GDM1 (cell line): ENCODE data around the gene IL23A.
A peak's percentile ranks its signal among the peaks of the same experiment; 100 is the strongest.
"Not testable (repeated sequence)": the region's sequence is repeated elsewhere in the genome, so short reads cannot be mapped to it uniquely, and the experiment has no call there.

Experiments used
- DNase-seq: peaks from one replicate; lab custom pipeline; 2025; lab: John Stamatoyannopoulos, UW

Gene IL23A

GRCh38 chr12:56338308-56339157, at the start of gene IL23A:
TSS of gene IL23A (plus strand) at chr12:56338884. CDS start at chr12:56339045, 161 bp downstream.
- DNase-seq: no peak

- no peak for DNase-seq
These were observed 44.9 kb upstream of the IL23A start for GRCh38 chr12:56293795-56294194.

- no peak for DNase-seq
These were observed 42.4 kb upstream of the IL23A start for GRCh38 chr12:56296295-56296694.

- DNase-seq: no peak
These were observed 41.3 kb upstream of the IL23A start for GRCh38 chr12:56297400-56297799.

GRCh38 chr12:56298828-56299227, 39.9 kb upstream of the IL23A start:
- no peak for DNase-seq

GRCh38 chr12:56299308-56299852, 39.3 kb upstream of the IL23A start:
- no peak for DNase-seq

GRCh38 chr12:56299853-56300643, 38.6 kb upstream of the IL23A start, which contains the start of gene CS:
TSS of gene CS (minus strand) at chr12:56300330. CDS start at chr12:56300201, 129 bp downstream.
- peak; percentile 95 for DNase-seq

GRCh38 chr12:56300644-56301464, 37.8 kb upstream of the IL23A start:
- no peak for DNase-seq

- DNase-seq: no peak
These were observed 34.4 kb upstream of the IL23A start for GRCh38 chr12:56304276-56304675.

- DNase-seq: no peak
These were observed 33.7 kb upstream of the IL23A start for GRCh38 chr12:56304872-56305590.

GRCh38 chr12:56307221-56307965, 31.3 kb upstream of the IL23A start:
- no peak for DNase-seq

- no peak for DNase-seq
These were observed 30.0 kb upstream of the IL23A start for GRCh38 chr12:56308714-56309113.

GRCh38 chr12:56311003-56311402, 27.7 kb upstream of the IL23A start:
- DNase-seq: no peak

- DNase-seq: no peak
These were observed 23.4 kb upstream of the IL23A start for GRCh38 chr12:56315249-56315621.

GRCh38 chr12:56315622-56316473, 22.8 kb upstream of the IL23A start, which contains the start of gene CNPY2:
TSS of gene CNPY2 (minus strand) at chr12:56315988. CDS start at chr12:56315217, 771 bp downstream.
- DNase-seq: peak; percentile 91

GRCh38 chr12:56317675-56318074, 21.0 kb upstream of the IL23A start:
- DNase-seq: no peak

GRCh38 chr12:56321027-56321426, 17.7 kb upstream of the IL23A start:
- DNase-seq: no peak

GRCh38 chr12:56321610-56322009, 17.1 kb upstream of the IL23A start:
- not testable (repeated sequence) for DNase-seq

GRCh38 chr12:56324206-56324605, 14.5 kb upstream of the IL23A start:
- DNase-seq: no peak
